ENCODE results near the gene JAM2. TPM values are rescaled to one million over a fixed set of nuclear protein-coding genes. Genes with fewer than 3 reads are reported as not detected.

The JAM2 gene
- total RNA-seq, 1 experiment from 2014 or later = 0.15 TPM

DNA sequence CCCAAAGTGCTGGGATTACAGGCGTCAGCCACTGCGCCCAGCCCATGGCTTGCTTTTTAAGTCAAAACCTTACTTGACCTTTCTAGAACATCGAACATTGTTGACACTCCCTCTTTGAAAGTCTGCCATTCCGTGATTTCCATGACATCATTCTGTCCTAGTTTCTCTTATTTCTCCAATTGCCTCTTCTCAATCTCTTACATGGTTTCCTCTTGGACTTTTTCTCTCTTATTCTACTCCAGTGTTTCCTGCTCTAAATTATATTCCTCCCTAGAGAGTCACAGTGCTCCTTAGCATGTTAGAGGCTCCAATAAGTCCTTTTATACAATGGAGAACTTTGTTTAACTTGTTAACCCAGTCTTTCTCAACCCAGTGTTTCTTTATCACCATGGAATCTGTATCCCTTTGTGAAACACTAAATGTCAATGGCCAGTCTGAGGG, 25.5 kb downstream of the JAM2 start:
- Histone ChIP-seq H3K4me3 (replicated peaks in 1 of 2; ENCODE audit: low read depth in 1 of 2, low read length in 2 of 2) (no peak overlapping the region), H2AFZ (ENCODE audit: low read depth, low read length, poor library complexity, severe bottlenecking) (no peak overlapping the region), H3K9me3 (ENCODE audit: control insufficient read depth in 1 of 2, insufficient read depth in 1 of 2, low read depth in 1 of 2, low read length in 2 of 2) (no peaks in the 10 kb centered on the region), H3K4me2 (ENCODE audit: low read length) (no peak overlapping the region), H3K27me3 (ENCODE audit: insufficient read depth, low read length) (no peaks in the 10 kb centered on the region), H3K79me2 (ENCODE audit: insufficient read depth, low read length) (no peaks in the 10 kb centered on the region), H3K27ac (ENCODE audit: low read depth, low read length) (no peak overlapping the region), H4K20me1 (ENCODE audit: insufficient read depth) (no peaks in the 10 kb centered on the region), H3K9me2 (ENCODE audit: insufficient read depth) (no peaks in the 10 kb centered on the region), H3K9ac (ENCODE audit: low read length) (no peak overlapping the region), H3K36me3 (ENCODE audit: control insufficient read depth in 1 of 2, insufficient read depth in 2 of 2, low read length in 2 of 2) (no peaks in the 10 kb centered on the region), H3K4me1 (ENCODE audit: control insufficient read depth in 1 of 2, insufficient read depth in 2 of 2, low read length in 2 of 2) (no peaks in the 10 kb centered on the region)
- ChIA-PET RAD21 (ENCODE audit: low non-redundant PET in 1 of 2, low total read pairs in 2 of 2, uncharacterized antibody in 2 of 2, unreplicated experiment in 2 of 2) (no interaction called here), POLR2A (no interaction called here), CTCF (no interaction called here)
- intact Hi-C loops (cut with micrococcal nuclease) = no loop called here
- DNase-seq (ENCODE audit: low read depth, low spot score) (no peak), ATAC-seq (no peak)
- no peak for TF ChIP-seq FOSL1 (IDR thresholded peaks at IDR 0.05; ENCODE audit: low read depth)
- no peak for TF ChIP-seq JUND (IDR thresholded peaks at IDR 0.05)
- no peak for TF ChIP-seq SIN3A (IDR thresholded peaks at IDR 0.05; ENCODE audit: low read depth)
- no peak for TF ChIP-seq SRF (IDR thresholded peaks at IDR 0.05; ENCODE audit: low read depth)
- no peak for TF ChIP-seq ZFX (IDR thresholded peaks at IDR 0.05)
- TF ChIP-seq, protein P1, sequence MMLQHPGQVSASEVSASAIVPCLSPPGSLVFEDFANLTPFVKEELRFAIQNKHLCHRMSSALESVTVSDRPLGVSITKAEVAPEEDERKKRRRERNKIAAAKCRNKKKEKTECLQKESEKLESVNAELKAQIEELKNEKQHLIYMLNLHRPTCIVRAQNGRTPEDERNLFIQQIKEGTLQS (IDR thresholded peaks at IDR 0.05) = no peak
- no peak for TF ChIP-seq RAD21 (IDR thresholded peaks at IDR 0.05; ENCODE audit: low read depth)
- TF ChIP-seq TCF7L2 (IDR thresholded peaks at IDR 0.05; ENCODE audit: borderline replicate concordance, extremely low read depth, insufficient read depth, insufficient read length) = no peak
- TF ChIP-seq EGR1 (IDR thresholded peaks at IDR 0.05; ENCODE audit: low read depth) = no peak
- no peak for TF ChIP-seq CEBPB (IDR thresholded peaks at IDR 0.05; ENCODE audit: low read depth)
- no peak for TF ChIP-seq REST (IDR thresholded peaks at IDR 0.05; ENCODE audit: low read depth)
- no peak for TF ChIP-seq POLR2AphosphoS5 (IDR thresholded peaks at IDR 0.05; ENCODE audit: low read depth, low read length)
- TF ChIP-seq MAX (IDR thresholded peaks at IDR 0.05) = no peak
- no peak for TF ChIP-seq SP1 (IDR thresholded peaks at IDR 0.05; ENCODE audit: low read depth)
- no peak for TF ChIP-seq ZNF274 (IDR thresholded peaks at IDR 0.05; ENCODE audit: low read depth, low read length)
- TF ChIP-seq YY1 (IDR thresholded peaks at IDR 0.05; ENCODE audit: extremely low read depth, insufficient replicate concordance, low read depth, low read length) = no peak
- BruUV-seq (replicated peaks) = no TSS peak

Data from HCT116 (cell line).